ENCODE results near the gene CDADC1. TPM values are rescaled to one million over a fixed set of nuclear protein-coding genes. Genes with fewer than 3 reads are reported as not detected.

The CDADC1 gene
- total and polyA plus RNA-seq, 2 of the 13 experiments (the other 11 are each of a cell fraction or from before 2014, with no cell fraction given), result 2.4 to 9.0 TPM

- intact Hi-C loops (cut with micrococcal nuclease; ENCODE audit: unreplicated experiment) (no loop called here), in situ Hi-C loops (cut with HindIII; ENCODE audit: extremely low pct_ligation_motif_present, low pct_unique_long_range_greater_than_20kb) (no loop called here)
- Histone ChIP-seq H3K36me3 (replicated peaks in 1 of 2; ENCODE audit: control insufficient read depth in 1 of 2, insufficient read depth in 2 of 2, low read length in 2 of 2) (no peaks in the 10 kb centered on the region), H4K20me1 (ENCODE audit: insufficient read depth, low read length) (no peaks in the 10 kb centered on the region), H3K9ac (ENCODE audit: insufficient read depth, low read depth, low read length) (no peak overlapping the region), H3K4me3 (replicated peaks in 1 of 3; ENCODE audit: insufficient read depth in 1 of 3, low read depth in 2 of 3, low read length in 3 of 3) (no peak overlapping the region), H3K27me3 (ENCODE audit: control insufficient read depth in 1 of 2, insufficient read depth in 2 of 2, low read length in 2 of 2) (no peaks in the 10 kb centered on the region), H3K4me2 (ENCODE audit: low read depth, low read length) (no peak overlapping the region), H3K9me3 (ENCODE audit: low read length) (no peaks in the 10 kb centered on the region), H2AFZ (ENCODE audit: low read length) (no peak overlapping the region), H3K4me1 (ENCODE audit: insufficient read depth, low read length) (peaks cover 13% of the 10 kb centered on the region), H3K79me2 (ENCODE audit: insufficient read depth, low read length) (no peaks in the 10 kb centered on the region), H3K27ac (ENCODE audit: extremely low read length, insufficient read depth, low read length) (no peak overlapping the region)
- CTCF ChIA-PET (ENCODE audit: low intra/inter-chr PET ratio, low total read pairs), result no interaction called here
- ATAC-seq (no peak), FAIRE-seq (no peak), DNase-seq (ENCODE audit: low spot score) (no peak)
- TF ChIP-seq CC2D1A (CRISPR knock-in tag; IDR thresholded peaks at IDR 0.05) (no peak), KDM1A (CRISPR knock-in tag; IDR thresholded peaks at IDR 0.05) (no peak), PRMT3 (CRISPR knock-in tag; IDR thresholded peaks at IDR 0.05; ENCODE audit: borderline replicate concordance, low read depth) (no peak), LRRFIP1 (CRISPR knock-in tag; conservative IDR thresholded peaks at IDR 0.05) (no peak), ZFYVE20 (CRISPR knock-in tag; IDR thresholded peaks at IDR 0.05; ENCODE audit: borderline replicate concordance, low read depth) (no peak), ZSCAN30 (CRISPR knock-in tag; IDR thresholded peaks at IDR 0.05) (no peak), THYN1 (CRISPR knock-in tag; IDR thresholded peaks at IDR 0.05; ENCODE audit: borderline replicate concordance, low read depth) (no peak), AFF4 (CRISPR knock-in tag; IDR thresholded peaks at IDR 0.05) (no peak), ZBTB8A (CRISPR knock-in tag; IDR thresholded peaks at IDR 0.05; ENCODE audit: borderline replicate concordance, low read depth) (no peak)
- BruUV-seq (replicated peaks), result no TSS peak
- POLR2A ChIA-PET, result no interaction called here
Measured at GRCh38 chr13:49341941-49342340, 94.2 kb downstream of the CDADC1 start.

Data from HepG2 (cell line).